Skin of body (tissue), 2 donors: ENCODE data around the gene ANKRD23. TPM values are rescaled to one million over a fixed set of nuclear protein-coding genes. Genes with fewer than 3 reads are reported as not detected.
A peak's percentile ranks its signal among the peaks of the same experiment; 100 is the strongest.

Experiments
- DNase-seq: peaks from one replicate; lab custom pipeline; 2025; lab: John Stamatoyannopoulos, UW
- total RNA-seq: library from RNA; depleted of rRNA; stranded (reverse); fragments of >200 nt; gene quantifications from one replicate; pipeline ENCODE4 v1.2.3, GENCODE V29; 2014

The ANKRD23 gene
- total RNA-seq, 1 donor from 2014 or later: 7.2 TPM

- no peak for DNase-seq
Measured at GRCh38 chr2:96877631-96878092, 33.8 kb upstream of the ANKRD23 start.

- no peak for DNase-seq
Measured at GRCh38 chr2:96877042-96877451, 33.2 kb upstream of the ANKRD23 start.

DNA sequence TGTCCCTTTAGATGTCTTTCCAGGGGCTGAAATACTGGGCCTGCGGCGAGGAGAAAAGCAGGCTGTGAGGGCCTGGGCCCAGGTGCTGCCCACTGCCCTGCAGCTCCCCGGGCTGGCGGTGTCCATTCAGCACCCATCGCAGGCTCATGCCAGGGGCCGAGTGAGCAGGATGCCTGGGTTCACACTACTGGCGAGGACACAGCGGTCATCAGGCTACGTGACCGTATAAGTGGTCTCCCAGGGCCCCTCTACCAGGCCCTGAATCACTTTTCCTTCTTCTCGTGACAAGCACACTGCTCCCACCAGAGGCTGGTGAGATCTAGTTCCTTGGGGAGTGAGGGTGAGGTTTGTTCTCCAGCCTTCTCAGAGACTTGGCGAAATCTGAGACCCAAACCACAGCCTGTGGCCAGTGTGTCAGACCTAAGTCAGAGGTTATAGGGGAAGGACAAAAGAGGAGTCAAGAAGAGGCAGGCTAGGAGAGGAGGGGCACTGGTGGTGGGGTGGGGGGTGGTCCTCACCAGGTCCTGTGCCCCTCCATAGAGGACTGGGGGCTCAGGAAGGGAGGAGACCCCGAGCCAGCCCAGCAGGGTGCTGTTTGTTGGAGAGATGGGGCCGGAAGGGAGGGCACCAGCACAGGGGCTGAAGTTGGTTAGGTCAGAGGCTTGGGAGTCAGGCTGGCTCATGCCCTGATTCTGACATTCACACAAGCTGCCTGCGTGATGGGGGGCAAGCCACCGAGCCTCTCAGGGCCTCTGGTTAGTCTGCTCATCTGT lies 32.6 kb upstream of the ANKRD23 start:
- no peak for DNase-seq

DNA sequence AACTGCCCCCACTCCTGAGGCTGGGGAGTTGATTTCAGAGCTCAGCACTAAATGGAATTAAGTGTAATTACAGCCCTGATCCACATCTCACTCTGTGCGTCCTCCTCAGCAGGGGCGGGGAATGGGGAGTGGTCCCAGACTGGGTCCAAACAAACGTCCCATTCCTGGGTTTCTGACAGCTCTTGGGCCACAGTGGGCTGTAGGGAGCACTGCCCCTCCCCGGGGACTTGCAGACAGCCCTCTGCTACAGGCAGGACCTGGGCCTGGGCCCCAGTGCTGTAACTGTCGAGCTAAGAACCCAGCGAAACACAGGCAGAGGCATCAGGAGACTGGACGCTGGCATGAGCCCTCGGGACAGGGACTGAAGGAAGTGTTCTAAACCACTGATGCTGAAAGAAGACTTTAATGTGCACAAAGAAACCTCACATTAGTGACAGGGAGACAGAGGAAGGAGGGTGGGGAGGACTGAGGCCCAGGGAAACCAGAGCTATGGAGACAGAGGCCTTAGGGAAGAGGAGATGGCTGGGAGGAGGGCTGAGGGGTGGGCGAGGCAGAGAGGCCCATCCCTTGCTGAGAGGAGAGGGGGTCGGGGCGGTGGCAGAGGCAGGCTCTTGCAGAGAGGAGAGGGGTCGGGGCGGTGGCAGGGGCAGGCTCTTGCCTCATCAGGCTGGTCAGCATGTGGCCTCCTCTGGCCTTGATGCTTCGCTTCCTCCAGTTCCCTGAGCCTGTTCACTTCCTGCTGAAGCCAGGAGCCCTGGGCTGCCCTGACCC lies 31.9 kb upstream of the ANKRD23 start:
- DNase-seq: peak; percentile 49

DNA sequence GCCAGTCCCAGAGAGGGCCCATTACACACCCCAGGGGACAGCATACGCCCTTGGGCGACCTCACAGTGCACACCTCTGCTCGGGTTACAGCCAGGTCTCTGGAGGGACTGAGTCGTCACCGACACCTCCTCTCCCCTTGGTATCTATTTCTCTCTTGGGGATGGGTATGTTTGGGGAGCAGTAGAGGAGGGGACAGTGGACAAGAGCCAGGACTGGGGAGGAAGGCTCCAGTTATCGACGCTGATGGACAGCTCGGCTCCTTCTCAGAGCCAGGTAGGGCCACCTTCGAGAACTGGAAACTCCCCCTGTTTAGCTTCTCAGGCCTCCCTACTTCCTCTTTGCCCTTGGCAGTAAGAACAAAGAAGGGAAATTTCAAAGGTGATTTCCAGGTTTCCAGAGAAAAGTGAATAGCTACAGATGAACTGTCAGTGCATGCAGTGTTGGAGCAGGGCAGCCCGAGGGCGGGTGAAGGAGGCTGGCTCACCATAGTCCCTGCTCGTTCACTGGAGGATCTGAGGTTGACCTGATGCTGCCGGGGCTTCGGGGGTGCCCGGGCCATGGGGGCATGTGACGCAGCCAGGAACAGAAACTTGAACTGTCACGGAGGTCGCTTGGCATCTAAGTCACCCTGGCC lies 30.5 kb upstream of the ANKRD23 start:
- DNase-seq: no peak

DNA sequence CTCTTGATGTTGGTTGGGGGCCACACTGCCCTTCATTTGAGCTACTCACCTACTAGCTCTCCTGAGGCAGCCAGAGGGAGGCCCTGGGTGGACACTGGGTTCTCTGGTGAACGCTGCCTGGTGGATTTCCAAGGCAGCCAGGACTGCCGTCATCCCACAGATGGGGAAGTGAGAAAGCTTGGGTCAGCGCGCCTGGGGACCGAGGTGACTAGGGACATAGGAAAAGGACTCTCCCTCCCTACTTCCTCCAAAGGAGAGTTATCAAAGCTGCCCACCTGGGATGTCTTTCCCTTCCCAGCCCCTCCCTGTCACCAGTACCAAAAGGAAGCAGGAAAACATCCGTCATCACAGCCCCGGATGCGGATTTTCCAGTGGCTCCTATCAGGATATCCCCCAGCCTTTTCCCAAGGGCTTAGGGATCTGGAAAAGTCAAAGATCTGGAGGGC lies 29.9 kb upstream of the ANKRD23 start:
- DNase-seq: no peak

GRCh38 chr2:96872591-96873349 lies 28.9 kb upstream of the ANKRD23 start:
- no peak for DNase-seq

DNA sequence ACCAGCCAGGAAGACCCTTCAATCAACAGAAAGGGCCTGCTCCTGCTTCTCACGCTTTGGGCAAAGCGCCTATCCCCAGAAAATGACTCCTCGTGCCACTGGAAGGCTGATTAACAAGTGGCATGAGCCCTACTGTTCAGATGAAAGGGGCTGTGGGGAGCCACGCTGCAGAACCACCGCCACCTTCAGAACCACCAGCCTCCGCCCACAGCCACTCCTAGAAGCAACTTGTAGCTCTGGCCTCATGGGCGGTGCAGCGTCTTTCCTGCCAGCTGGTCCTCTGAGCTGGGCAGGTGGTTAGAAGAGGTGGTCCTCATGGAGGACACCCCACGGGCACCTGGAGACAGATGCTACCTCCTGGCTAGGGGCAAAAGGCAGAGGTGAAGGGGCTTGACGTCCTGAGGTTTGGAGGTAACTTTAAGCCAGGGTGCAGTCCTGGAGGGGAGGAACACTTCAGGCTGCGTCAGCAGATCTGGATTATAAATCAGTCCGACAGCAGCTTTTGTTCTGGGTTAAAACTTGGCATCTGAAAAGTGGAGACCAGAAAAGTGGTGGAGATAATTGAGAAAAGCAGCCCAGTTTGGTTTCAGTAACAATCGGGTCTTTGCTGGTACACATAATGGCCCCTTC lies 26.9 kb upstream of the ANKRD23 start:
- no peak for DNase-seq

DNA sequence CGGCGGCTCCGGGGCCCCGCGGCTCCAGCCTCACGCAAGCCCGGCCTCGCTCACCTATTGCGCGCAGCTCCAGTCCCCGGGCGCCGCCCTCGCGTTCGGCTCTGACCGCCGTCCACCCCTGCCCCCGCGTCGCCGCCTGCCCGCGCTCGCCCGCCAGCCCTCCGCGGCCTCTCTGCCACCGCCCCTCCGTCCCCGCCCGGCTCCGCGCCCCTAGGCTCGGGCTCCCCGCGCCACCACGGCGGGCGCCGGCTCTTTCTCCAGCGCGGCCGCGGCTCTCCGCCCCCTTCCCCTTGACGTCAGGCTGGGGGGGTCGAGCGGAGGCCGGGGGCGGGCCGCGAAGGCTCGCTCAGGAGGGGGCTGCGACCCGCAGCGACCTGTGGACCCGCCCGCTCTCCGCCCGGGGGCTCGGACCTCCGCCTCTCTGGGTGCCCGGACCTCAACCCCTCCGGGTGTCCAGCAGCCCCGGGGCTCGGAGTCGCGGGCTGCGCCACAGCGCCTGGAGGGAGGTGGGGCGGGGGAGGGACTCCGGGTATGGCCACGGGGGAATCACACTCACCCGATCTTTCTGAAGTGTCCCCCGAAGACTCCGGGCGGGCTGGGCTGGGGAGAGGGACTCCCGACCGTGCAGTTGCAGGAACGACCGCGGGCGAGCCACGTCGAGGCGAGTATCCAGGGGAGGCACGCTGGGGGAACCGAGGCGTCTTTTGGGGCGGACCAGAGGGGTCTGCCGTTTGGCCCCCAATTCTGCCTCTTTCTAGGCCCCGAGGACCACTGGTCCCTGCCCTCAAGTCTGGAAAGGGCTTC lies 26.2 kb upstream of the ANKRD23 start, which contains the start of gene SEMA4C:
TSS of gene SEMA4C (minus strand) at position 259 of the 804 bp plus-strand sequence. CDS start 2,194 bp downstream, outside the sequence.
- no peak for DNase-seq

DNA sequence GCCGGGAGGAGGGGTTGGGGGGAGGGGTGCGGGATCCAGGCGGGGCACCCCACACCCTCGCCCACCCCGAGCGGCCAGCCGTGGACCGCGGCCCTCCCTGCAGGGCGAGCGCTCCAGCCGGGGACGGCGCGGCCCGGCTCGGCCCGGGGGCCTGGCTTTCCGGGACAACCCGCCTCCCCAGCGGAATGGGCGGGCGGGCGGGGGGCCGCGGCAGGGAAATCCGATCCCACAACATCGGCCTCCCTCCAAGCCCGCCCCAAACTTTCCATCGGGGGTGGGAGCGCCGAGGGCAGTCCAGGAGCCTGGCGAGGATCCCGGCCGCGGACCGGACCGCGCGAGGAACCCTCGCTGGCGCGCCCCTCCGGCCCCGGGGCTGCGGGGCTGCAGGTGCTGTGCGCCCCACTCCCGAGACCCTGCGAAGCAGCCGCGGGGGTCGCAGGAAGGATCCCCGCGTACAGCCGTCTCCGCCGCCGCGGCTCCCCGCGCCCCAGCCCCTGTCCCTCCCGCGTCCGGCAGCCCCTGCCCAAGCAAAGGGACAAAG lies 25.5 kb upstream of the ANKRD23 start:
- DNase-seq: peak; percentile 67

GRCh38 chr2:96868555-96869280 lies 24.9 kb upstream of the ANKRD23 start:
- DNase-seq: peak; percentile 84

DNA sequence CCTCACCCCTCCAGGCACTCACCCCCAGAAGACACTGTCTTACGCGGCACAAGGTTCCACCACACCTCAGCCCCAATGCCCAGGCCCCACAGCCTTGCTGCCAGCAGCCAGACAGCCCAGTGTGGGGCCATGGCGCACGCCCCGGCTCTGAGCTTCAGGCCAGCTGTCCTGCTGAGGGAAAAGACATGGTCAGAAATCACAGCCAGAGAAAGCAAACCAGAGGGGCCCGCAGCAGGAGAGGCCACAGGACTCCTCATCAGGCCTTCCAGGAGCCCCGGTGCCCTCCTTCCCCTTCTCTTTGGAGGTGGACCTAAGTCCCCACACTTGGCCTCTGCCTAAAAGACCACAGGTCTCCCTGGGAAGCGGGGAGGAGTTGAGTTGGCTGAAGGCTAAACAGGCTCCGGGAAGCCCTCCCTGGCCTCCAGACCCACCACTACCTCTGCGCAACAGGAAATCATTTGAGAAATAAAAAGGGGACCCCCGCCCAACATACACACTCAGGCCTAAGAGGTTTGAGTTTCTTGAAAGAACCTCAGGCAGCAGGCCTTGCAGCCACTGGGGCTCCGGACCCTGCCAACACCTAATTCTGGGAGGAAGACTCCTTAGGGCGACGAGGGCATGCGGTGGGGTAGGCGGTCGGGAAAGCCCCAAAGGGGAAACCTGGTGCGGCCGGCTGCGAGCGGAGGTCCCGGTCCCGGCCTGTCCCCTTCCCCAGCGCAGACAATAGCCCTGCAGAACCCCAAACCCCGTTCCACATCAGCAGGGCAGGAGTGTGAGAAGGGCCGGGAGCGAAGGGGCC lies 24.1 kb upstream of the ANKRD23 start:
- no peak for DNase-seq

GRCh38 chr2:96866986-96867755 lies 23.4 kb upstream of the ANKRD23 start:
- no peak for DNase-seq

- DNase-seq: no peak
Measured at GRCh38 chr2:96866586-96866985, 22.8 kb upstream of the ANKRD23 start.

DNA sequence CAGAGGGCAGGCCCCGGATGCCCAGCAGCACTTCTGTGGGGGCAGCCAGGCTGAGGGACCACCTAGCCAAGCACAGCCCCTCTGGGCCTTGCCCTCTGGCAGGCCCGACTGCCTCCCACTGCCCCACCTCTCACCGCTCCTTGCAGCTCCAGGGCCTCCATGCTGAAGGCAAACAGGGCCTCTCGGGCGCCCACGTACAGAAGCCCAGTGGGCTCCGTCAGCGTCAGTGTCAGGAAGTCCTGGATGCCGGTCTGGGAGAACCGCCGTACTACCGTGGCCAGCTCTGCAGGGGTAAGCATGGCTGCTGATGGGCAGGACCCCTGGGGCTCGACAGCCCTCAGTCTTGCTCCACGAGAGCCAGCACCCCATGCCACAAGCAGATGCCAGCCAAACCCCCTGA lies 22.3 kb upstream of the ANKRD23 start:
- DNase-seq: no peak

DNA sequence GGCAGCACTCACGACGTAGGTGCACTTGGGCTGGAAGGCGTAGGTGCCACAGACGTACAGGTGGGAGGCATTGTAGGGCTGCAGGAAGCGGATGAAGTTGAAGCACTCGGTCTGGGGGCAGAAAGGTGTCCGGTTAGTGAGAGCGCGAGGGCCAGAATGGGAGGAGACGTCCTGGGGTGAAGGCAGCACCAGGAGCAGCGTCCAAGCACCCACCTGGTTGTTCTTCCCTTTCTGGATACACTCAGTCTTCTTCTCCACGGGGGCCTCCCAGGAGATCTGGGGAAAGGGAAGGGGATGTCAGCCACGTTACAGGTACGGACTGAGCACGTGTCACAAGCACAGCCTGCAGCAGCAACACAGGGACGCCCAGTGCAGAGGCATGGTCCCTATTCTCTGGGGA lies 21.8 kb upstream of the ANKRD23 start:
- DNase-seq: no peak

- DNase-seq: no peak
Measured at GRCh38 chr2:96864343-96865091, 20.7 kb upstream of the ANKRD23 start.
